Stimulated activated CD8-positive, alpha-beta memory T cell treated with anti-CD3 and anti-CD28 coated beads, Interleukin-15, amount 100 ng/mL, for 48 hours (primary cell): ENCODE data around the gene GBP3.
"Not testable (repeated sequence)": the region's sequence is repeated elsewhere in the genome, so short reads cannot be mapped to it uniquely, and the experiment has no call there.

Source experiments
- DNase-seq, 2 donors: peaks; one replicate each; pipeline ENCODE4 v3.0.0-alpha.2; 2020; ENCODE audit warnings: low read depth in 2 of 2

GBP3 gene

DNA sequence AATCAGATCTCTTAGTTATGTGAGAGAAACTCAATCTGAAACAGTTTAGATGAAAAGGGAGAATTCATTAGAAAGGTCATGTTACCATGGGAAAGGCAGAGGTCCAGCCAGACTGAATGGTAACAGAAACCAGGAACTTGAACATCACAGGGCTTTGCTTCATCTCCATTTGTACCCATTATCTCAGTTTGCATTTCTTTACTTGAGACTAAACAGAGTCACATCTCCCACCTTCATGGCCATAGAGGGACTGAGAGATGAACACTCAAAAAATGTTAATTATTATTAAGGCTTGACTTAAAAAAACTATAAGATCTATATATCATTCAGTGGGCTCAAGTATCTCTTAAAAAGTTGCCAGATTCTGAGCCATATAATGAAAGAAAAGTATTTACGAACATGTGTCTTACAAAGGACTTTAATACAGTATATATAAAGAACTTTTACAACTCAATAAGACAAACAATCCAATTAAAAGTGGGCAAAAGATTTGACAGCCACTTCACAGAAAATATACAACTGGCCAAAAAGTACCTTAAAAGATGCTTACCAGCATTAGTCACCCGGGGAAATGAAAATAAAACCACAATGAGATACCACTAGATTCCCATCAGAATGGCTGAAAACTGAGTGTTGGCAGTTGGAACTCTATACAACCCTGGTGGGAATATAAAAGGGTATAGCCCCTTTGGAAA lies 43.5 kb downstream of the GBP3 start:
- no peak for DNase-seq

GRCh38 chr1:88976235-88976634 lies 46.4 kb downstream of the GBP3 start:
- no peak for DNase-seq

DNA sequence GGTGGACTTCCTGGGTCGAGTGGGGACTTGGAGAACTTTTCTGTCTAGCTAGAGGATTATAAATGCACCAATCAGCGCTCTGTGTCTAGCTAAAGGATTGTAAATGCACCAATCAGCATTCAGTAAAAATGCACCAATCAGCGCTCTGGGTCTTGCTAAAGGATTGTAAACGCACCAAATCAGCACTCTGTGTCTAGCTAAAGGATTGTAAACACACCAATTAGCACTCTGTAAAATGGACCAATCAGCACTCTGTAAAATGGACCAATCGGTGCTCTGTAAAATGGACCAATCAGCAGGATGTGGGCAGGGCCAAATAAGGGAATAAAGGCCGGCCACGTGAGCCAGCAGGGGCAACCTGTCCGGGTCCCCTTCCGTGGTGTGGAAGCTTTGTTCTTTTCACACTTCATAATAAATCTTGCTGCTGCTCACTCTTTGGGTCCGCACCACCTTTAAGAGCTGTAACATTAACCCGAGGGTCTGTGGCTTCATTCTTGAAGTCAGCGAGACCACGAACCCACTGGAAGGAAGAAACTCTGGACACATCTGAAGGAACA lies 48.0 kb downstream of the GBP3 start:
- not testable (repeated sequence) for DNase-seq

- DNase-seq = no peak
Observed at GRCh38 chr1:88973520-88974137, 49.0 kb downstream of the GBP3 start.

GRCh38 chr1:88961647-88962275 lies 60.9 kb downstream of the GBP3 start:
- DNase-seq = no peak

DNA sequence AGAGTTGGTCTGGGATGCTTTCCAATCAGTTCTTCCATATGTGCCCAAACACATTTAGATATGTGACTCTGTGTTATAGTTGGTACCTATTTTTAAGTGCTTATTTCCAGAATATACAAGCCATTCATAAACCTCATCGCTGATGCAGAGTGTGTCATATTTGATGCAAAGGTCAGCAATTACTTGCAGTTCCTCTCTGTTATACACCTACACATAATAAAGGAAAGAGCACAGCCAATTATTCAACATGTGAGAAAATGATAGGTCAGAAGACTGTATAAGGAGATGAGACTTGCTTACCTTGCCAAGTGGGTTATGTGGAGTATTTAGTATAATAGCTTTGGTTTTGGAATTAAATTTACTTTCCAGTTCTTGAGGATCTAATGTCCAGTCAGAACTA lies 61.6 kb downstream of the GBP3 start:
- DNase-seq = no peak
